HG02610 (cell line): ENCODE measurements around the gene TMEM207.

ENCODE experiments used
- ATAC-seq: cut with Tn5 transposase; IDR thresholded peaks from one replicate; pipeline ENCODE4 v1.9.1; 2021; ENCODE audit warnings: mild to moderate bottlenecking, moderate library complexity; ENCODE audit not compliant: unreplicated experiment

TMEM207 gene

DNA sequence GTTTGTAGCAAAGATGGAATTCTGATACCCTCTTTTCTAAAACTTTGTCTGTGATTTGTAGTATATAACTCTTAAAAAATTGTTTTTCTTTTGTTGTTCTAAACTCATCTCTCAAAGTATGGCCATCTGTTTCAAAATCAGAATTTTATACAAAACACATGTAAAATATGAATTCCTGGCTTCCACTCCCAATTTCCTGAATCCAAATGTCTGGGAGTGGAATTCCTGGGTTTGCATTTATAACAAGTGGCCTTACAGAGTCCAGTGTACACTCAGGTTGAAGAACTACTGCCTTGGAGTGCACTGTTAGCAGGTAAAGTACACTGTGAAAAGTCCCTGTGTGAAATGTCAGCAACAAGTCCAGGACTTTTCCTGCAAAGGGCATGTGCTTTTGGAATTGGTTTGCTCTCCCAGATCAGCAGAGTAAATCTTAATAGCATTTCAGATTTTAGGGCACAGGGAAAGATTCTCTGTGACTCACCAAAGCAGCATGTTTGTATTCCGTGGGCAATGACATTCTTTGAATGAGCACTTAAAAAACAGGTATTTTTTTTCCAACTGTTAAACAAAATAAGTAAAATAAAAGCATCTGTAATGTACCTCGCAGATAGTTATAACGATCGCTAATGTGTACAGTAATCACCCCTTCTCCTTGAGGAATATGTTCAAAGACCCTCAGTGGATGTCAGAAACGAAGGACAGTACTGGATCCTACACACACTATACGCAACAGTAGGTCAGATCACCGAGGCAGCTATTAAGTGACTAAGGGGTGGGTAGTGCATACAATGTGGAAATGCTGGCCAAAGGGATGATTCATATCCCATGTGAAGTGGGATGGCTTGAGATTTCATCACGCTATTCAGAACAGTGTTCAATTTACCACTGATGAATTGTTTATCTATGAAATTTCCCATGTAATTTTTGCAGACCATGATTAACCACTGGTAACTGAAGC lies 63.7 kb downstream of the TMEM207 start:
- no peak for ATAC-seq

DNA sequence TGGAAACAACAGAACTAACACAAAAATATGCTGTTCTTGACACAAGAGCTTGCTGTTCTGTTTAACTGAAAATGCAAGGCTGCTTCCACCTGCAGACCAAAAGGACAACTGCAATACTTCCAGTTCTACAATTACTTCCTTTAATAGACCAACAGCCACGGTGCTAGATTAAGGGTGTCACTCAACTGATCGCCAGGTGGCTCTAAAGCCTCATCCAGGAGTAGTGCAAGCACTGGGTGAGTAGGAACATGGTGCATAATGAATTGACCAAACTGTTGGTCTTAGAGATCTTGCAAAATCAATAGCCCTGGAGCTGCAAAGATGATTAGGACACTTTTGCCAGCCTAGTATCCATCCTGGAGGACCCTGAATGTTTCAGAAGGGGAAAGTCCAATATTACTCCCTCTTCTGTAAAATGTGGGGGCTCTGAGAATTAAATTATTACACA lies 65.4 kb downstream of the TMEM207 start:
- ATAC-seq: peak; percentile 62

DNA sequence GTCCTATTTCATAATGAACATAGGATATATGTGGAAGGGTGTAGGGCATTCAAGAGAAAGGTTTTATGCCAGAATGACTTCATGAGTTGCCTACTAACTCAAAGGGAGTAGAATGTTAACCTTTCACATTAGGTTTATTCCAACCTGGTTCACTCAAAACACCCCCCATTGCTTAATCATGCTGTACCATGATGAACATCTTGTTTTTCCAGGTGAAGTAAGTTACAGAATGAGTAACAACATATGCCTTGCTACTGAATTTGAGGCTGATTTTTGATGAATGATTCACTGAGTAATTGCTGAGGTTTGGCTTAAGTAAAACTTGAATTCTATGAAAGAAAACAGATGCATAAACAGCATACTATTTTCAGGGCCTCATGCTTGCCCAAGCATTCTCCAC lies 67.6 kb downstream of the TMEM207 start:
- no peak for ATAC-seq

DNA sequence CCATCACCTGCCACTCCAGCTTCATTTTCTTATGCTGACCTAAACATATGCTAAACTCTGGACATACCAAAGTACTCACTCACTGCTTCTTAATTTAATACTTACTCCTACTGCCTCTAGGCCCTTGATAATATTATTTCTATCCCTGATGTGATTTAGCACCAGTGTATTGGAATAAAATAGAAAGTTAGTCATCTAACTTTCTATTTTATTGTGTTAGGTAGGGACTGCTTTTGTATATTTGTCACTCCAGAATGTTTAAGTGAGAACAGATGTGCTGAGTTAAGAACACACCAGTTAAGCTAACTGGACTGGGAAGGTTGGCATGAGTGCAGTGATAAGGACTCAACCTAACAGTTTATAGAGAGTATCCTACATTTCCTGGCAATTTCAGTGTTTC lies 68.3 kb downstream of the TMEM207 start:
- ATAC-seq: no peak

DNA sequence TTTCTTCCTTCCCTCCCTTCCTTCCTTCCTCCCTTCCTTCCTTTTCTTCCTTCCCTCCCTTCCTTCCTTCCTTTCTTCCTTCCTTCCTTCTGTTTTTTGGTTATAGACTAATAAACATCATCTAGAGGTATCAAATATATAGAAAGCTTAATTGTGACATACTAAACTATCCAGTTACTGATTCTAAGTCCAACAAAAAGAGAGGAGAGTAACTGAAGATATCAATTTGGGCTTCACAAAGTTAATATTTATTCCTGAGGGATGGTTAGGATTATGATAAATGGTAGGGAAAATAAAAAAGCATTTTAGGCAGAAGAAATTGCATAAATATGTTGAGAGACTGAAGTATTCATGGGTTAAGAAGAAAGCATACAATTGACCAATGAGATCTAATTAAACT lies 69.5 kb downstream of the TMEM207 start:
- no peak for ATAC-seq
